Psoas muscle (tissue), 8 donors: ENCODE measurements around the gene TAF4. TPM values are rescaled to one million over a fixed set of nuclear protein-coding genes. Genes with fewer than 3 reads are reported as not detected.

ENCODE experiments used
- ATAC-seq, 4 donors: fragments of 200-7000 bp; cut with Tn5 transposase; one replicate each; pipeline ENCODE4 v1.9.1; 2020; ENCODE audit warnings: moderate library complexity in 3 of 4, mild to moderate bottlenecking in 2 of 4
- DNase-seq, 2 donors: peaks; one replicate each; pipeline ENCODE4 v3.0.0-alpha.2; 2020
- H3K27ac ChIP-seq: fragments of 200-600 bp; one replicate; pipeline ENCODE4 v1.8.0; 2022
- H3K27me3 ChIP-seq, 3 donors: fragments of 200-600 bp in 1 of 3; one replicate each; pipeline versions ENCODE4 v1.6.1 to v1.8.0; 2013 to 2022; ENCODE audit warnings: low read length in 2 of 3, mild to moderate bottlenecking in 2 of 3, moderate library complexity in 1 of 3; ENCODE audit not compliant: insufficient read depth in 3 of 3
- H3K36me3 ChIP-seq, 2 donors: fragments of 200-600 bp in 1 of 2; one replicate each; pipeline versions ENCODE4 v1.6.1 to v1.8.0; 2013 to 2022; ENCODE audit warnings: low read depth in 1 of 2, mild to moderate bottlenecking in 1 of 2, moderate library complexity in 1 of 2; ENCODE audit not compliant: insufficient read depth in 1 of 2
- H3K4me1 ChIP-seq: fragments of 200-600 bp; one replicate; pipeline ENCODE4 v1.8.0; 2022
- H3K4me3 ChIP-seq: fragments of 200-600 bp; one replicate; pipeline ENCODE4 v1.8.0; 2022; ENCODE audit warnings: mild to moderate bottlenecking
- H3K9me3 ChIP-seq: fragments of 200-600 bp; one replicate; pipeline ENCODE4 v1.8.0; 2022
- CTCF ChIP-seq: fragments of 200-600 bp; IDR thresholded peaks from one replicate; pipeline ENCODE4 v1.8.0; 2022; ENCODE audit warnings: antibody characterized with exemption
- WGBS, 3 donors: extraction: QIAGEN DNeasy Blood & Tissue Kit; methylation state at CpG; one replicate each; pipeline versions ENCODE4 v1.1.6 to v1.1.7; 2013; 5-methylcytosine and 5-hydroxymethylcytosine counted together
- intact Hi-C, 2 donors: fragments of 100-400 bp; cut with DNase I; formaldehyde crosslinking; loops; one replicate each; pipeline versions ENCODE4 v1.11.0 to v1.14.2; 2022
- polyA plus RNA-seq, 3 donors: library from polyadenylated mRNA; stranded (reverse); fragments of 200-250 nt; gene quantifications; one replicate each; pipeline ENCODE4 v1.2.3, GENCODE V29; 2013
- total RNA-seq, 4 donors: library from RNA; stranded (reverse); fragmentation: NEBNext Ultra II Directional in 2 of 4; extraction: Animal tissue kit (Norgen Biotek cat#: 25700) in 2 of 4; gene quantifications; one replicate each; pipeline versions ENCODE4 v1.2.1 to v1.2.4, GENCODE V29; 2021 to 2023
- donor health status: healthy with polysubstance abuse.
- donor health status: DM: no; HTN: no; CAD: no; lungs with moderate emphysema.
- donor health status: Bipolar disorder and iron deficiency.
- donor health status: healthy.
- donor health status: DM: yes; HTN: yes; CAD: no.
- donor health status: DM: no; HTN: no; CAD: no.
- donor health status: DM: no; HTN: no; CAD: no.
- donor health status: DM: yes; HTN: yes; CAD: no.

The TAF4 gene
- total and polyA plus RNA-seq, 7 donors: 2.8 to 17.7 (median 10.7) TPM

GRCh38 chr20:61979701-61980635 lies 85.7 kb downstream of the TAF4 start:
- intact Hi-C loops: no loop called here
- ATAC-seq: no peak
- Histone ChIP-seq H3K4me3 (no peak overlapping the region), H3K9me3 (no peaks in the 10 kb centered on the region), H3K27me3 (no peaks in the 10 kb centered on the region), H3K36me3 (peaks cover 0 to 15% of the 10 kb centered on the region in 2 donors), H3K4me1 (no peaks in the 10 kb centered on the region), H3K27ac (no peak overlapping the region)
- DNase-seq: no peak
- TF ChIP-seq CTCF: no peak
- WGBS, 3 donors: 94 to 97% (median 95%) methylated on average over 65 of the region's 65 CpGs

GRCh38 chr20:61979090-61979489 lies 86.6 kb downstream of the TAF4 start:
- DNase-seq: no peak
- peaks cover 0 to 23% of the 10 kb centered on the region in 2 donors for H3K36me3 ChIP-seq
- H3K9me3 ChIP-seq: no peaks in the 10 kb centered on the region
- H3K4me3 ChIP-seq: no peak overlapping the region
- intact Hi-C loops: no loop called here
- H3K4me1 ChIP-seq: no peaks in the 10 kb centered on the region
- no peak for ATAC-seq
- TF ChIP-seq CTCF: no peak
- no peaks in the 10 kb centered on the region for H3K27me3 ChIP-seq
- 95 to 98% (median 96%) methylated on average over 12 of the region's 12 CpGs for WGBS, 3 donors
- H3K27ac ChIP-seq: no peak overlapping the region

- H3K36me3 ChIP-seq: peaks cover 0 to 29% of the 10 kb centered on the region in 2 donors
- ATAC-seq: no peak
- WGBS, 3 donors: 97 to 98% (median 98%) methylated on average over 18 to 20 of the region's 20 CpGs
- no peak overlapping the region for H3K27ac ChIP-seq
- TF ChIP-seq CTCF: no peak
- H3K9me3 ChIP-seq: no peaks in the 10 kb centered on the region
- H3K4me1 ChIP-seq: no peaks in the 10 kb centered on the region
- no peak overlapping the region for H3K4me3 ChIP-seq
- no peak for DNase-seq
- no peaks in the 10 kb centered on the region for H3K27me3 ChIP-seq
- intact Hi-C loops: no loop called here
Observed at GRCh38 chr20:61978491-61978890, 87.2 kb downstream of the TAF4 start.

- peaks cover 4 to 40% of the 10 kb centered on the region in 2 donors for H3K36me3 ChIP-seq
- intact Hi-C loops: no loop called here
- 91 to 97% (median 95%) methylated on average over 10 of the region's 10 CpGs for WGBS, 3 donors
- TF ChIP-seq CTCF: no peak
- H3K27ac ChIP-seq: no peak overlapping the region
- DNase-seq (no peak), ATAC-seq (no peak)
- no peaks in the 10 kb centered on the region for H3K4me1 ChIP-seq
- H3K4me3 ChIP-seq: no peak overlapping the region
- H3K27me3 ChIP-seq: no peaks in the 10 kb centered on the region
- no peaks in the 10 kb centered on the region for H3K9me3 ChIP-seq
Observed at GRCh38 chr20:61977419-61977786, 88.3 kb downstream of the TAF4 start.
